H9 (cell line): ENCODE measurements around the gene PRDM11. TPM values are rescaled to one million over a fixed set of nuclear protein-coding genes. Genes with fewer than 3 reads are reported as not detected.

Experiments used
- DNase-seq: peaks from one replicate; pipeline ENCODE4 v3.0.0-alpha.2; 2017
- H2AFZ ChIP-seq: one replicate; pipeline ENCODE4 v1.6.1; 2013; ENCODE audit warnings: mild to moderate bottlenecking, low read length, control low read depth, moderate library complexity
- H2AK5ac ChIP-seq: 2 replicates; pipeline ENCODE4 v1.6.1; 2013; ENCODE audit warnings: low read length, control low read depth, mixed read lengths; ENCODE audit not compliant: insufficient read length
- H2BK120ac ChIP-seq: one replicate; pipeline ENCODE4 v1.6.1; 2013; ENCODE audit warnings: low read depth, mild to moderate bottlenecking, low read length, control low read depth, inconsistent platforms; ENCODE audit not compliant: poor library complexity, severe bottlenecking
- H2BK12ac ChIP-seq: 2 replicates; pipeline ENCODE4 v1.6.1; 2013; ENCODE audit warnings: low read length, control low read depth, mixed read lengths, low read depth; ENCODE audit not compliant: insufficient read length
- H2BK15ac ChIP-seq: 2 replicates; pipeline ENCODE4 v1.6.1; 2013; ENCODE audit warnings: low read depth, low read length, control low read depth
- H2BK20ac ChIP-seq: one replicate; pipeline ENCODE4 v1.6.1; 2013; ENCODE audit warnings: low read depth, mild to moderate bottlenecking, low read length, control low read depth, inconsistent platforms; ENCODE audit not compliant: poor library complexity, severe bottlenecking
- H2BK5ac ChIP-seq: 2 replicates; pipeline ENCODE4 v1.6.1; 2013; ENCODE audit warnings: low read length, control low read depth, mixed read lengths; ENCODE audit not compliant: insufficient read length
- H3K14ac ChIP-seq: 2 replicates; pipeline ENCODE4 v1.6.1; 2013; ENCODE audit warnings: low read length, control low read depth; ENCODE audit not compliant: insufficient read depth
- H3K18ac ChIP-seq: 2 replicates; pipeline ENCODE4 v1.6.1; 2013; ENCODE audit warnings: low read depth, mild to moderate bottlenecking, mixed read lengths, low read length, control low read depth; ENCODE audit not compliant: insufficient read length
- H3K23ac ChIP-seq: 2 replicates; pipeline ENCODE4 v1.6.1; 2013; ENCODE audit warnings: low read length, control low read depth, mixed read lengths, low read depth; ENCODE audit not compliant: insufficient read length
- H3K23me2 ChIP-seq: 2 replicates; pipeline ENCODE4 v1.6.1; 2013; ENCODE audit warnings: low read depth, mild to moderate bottlenecking, mixed read lengths, low read length, control low read depth; ENCODE audit not compliant: insufficient read length, poor library complexity, severe bottlenecking
- H3K27ac ChIP-seq: 2 replicates; pipeline ENCODE4 v1.5.1; 2013; ENCODE audit warnings: low read length, control low read depth, mixed read lengths, low read depth; ENCODE audit not compliant: insufficient read length
- H3K27me3 ChIP-seq: 2 replicates; pipeline ENCODE4 v1.6.1; 2013; ENCODE audit warnings: low read length, control low read depth, inconsistent platforms; ENCODE audit not compliant: insufficient read depth
- H3K4ac ChIP-seq: 2 replicates; pipeline ENCODE4 v1.6.1; 2013; ENCODE audit warnings: low read depth, mild to moderate bottlenecking, control low read depth, inconsistent platforms, low read length, moderate library complexity
- H3K4me1 ChIP-seq: 2 replicates; pipeline ENCODE4 v1.6.1; 2013; ENCODE audit warnings: low read length, control low read depth, inconsistent platforms; ENCODE audit not compliant: insufficient read depth
- H3K4me2 ChIP-seq: 2 replicates; pipeline ENCODE4 v1.6.1; 2013; ENCODE audit warnings: low read length, control low read depth, mixed read lengths; ENCODE audit not compliant: insufficient read length, insufficient read depth
- H3K56ac ChIP-seq: 2 replicates; pipeline ENCODE4 v1.6.1; 2013; ENCODE audit warnings: low read depth, mild to moderate bottlenecking, mixed read lengths, low read length, control low read depth; ENCODE audit not compliant: insufficient read length
- H3K79me1 ChIP-seq: 2 replicates; pipeline ENCODE4 v1.6.1; 2013; ENCODE audit warnings: low read depth, mild to moderate bottlenecking, moderate library complexity, low read length, control low read depth, inconsistent platforms; ENCODE audit not compliant: insufficient read depth, poor library complexity, severe bottlenecking
- H3K79me2 ChIP-seq: 2 replicates; pipeline ENCODE4 v1.6.1; 2013; ENCODE audit warnings: low read length, control low read depth, inconsistent platforms; ENCODE audit not compliant: insufficient read depth
- H3K9ac ChIP-seq: 2 replicates; pipeline ENCODE4 v1.6.1; 2013; ENCODE audit warnings: low read length, control low read depth, mixed read lengths; ENCODE audit not compliant: insufficient read length; ENCODE audit errors: extremely low read depth
- H3K9me3 ChIP-seq: one replicate; pipeline ENCODE4 v1.6.1; 2013; ENCODE audit warnings: low read depth, low read length, inconsistent platforms; ENCODE audit not compliant: control insufficient read depth
- H3T11ph ChIP-seq: one replicate; pipeline ENCODE4 v1.6.1; 2013; ENCODE audit warnings: mild to moderate bottlenecking, low read length, control low read depth, inconsistent platforms
- H4K20me1 ChIP-seq: one replicate; pipeline ENCODE4 v1.6.1; 2013; ENCODE audit not compliant: control insufficient read depth, insufficient read length, insufficient read depth
- H4K5ac ChIP-seq: 2 replicates; pipeline ENCODE4 v1.6.1; 2013; ENCODE audit warnings: low read depth, mild to moderate bottlenecking, mixed read lengths, low read length, control low read depth; ENCODE audit not compliant: insufficient read length
- H4K8ac ChIP-seq: replicated peaks from 2 replicates; pipeline ENCODE4 v1.6.1; 2013; ENCODE audit warnings: low read length, control low read depth, mixed read lengths, low read depth; ENCODE audit not compliant: insufficient read length
- H4K91ac ChIP-seq: 2 replicates; pipeline ENCODE4 v1.6.1; 2013; ENCODE audit warnings: low read depth, mild to moderate bottlenecking, moderate library complexity, mixed read lengths, low read length, control low read depth; ENCODE audit not compliant: insufficient read length
- H3K27ac Mint-ChIP-seq, 3 experiments: 2 replicates in 2 of 3; 3 replicates in 1 of 3; pipeline ENCODE4 v1.8.0; 2020 to 2021; ENCODE audit warnings: mixed read lengths in 3 of 3, mild to moderate bottlenecking in 1 of 3, moderate library complexity in 1 of 3
- H3K27me3 Mint-ChIP-seq: 2 replicates; pipeline ENCODE4 v1.8.0; 2021; ENCODE audit warnings: low read depth, mild to moderate bottlenecking, moderate library complexity, mixed read lengths
- H3K36me3 Mint-ChIP-seq, 3 experiments: 2 replicates in 2 of 3; 3 replicates in 1 of 3; pipeline ENCODE4 v1.8.0; 2020 to 2021; ENCODE audit warnings: low read depth in 3 of 3, mixed read lengths in 3 of 3; ENCODE audit not compliant: insufficient read depth in 1 of 3
- H3K4me1 Mint-ChIP-seq, 2 experiments: 2 replicates each; pipeline ENCODE4 v1.8.0; 2020; ENCODE audit warnings: mixed read lengths in 2 of 2
- H3K4me3 Mint-ChIP-seq, 2 experiments: 2 replicates in 1 of 2; 3 replicates in 1 of 2; pipeline ENCODE4 v1.8.0; 2020 to 2021; ENCODE audit warnings: mild to moderate bottlenecking in 2 of 2, mixed read lengths in 2 of 2, moderate library complexity in 1 of 2
- H3K9me3 Mint-ChIP-seq, 2 experiments: 2 replicates in 1 of 2; 3 replicates in 1 of 2; pipeline ENCODE4 v1.8.0; 2020; ENCODE audit warnings: mild to moderate bottlenecking in 2 of 2, mixed read lengths in 2 of 2, moderate library complexity in 1 of 2
- CTCF ChIP-seq: fragments of 200-600 bp; sonication (generic); conservative IDR thresholded peaks from 3 replicates; pipeline ENCODE4 v1.8.0; 2021; ENCODE audit warnings: antibody characterized with exemption, mild to moderate bottlenecking
- WGBS: extraction: QIAGEN DNeasy Blood & Tissue Kit; methylation state at CpG from one replicate; pipeline ENCODE4 v1.1.7; 2013; ENCODE audit warnings: missing lambda C conversion rate, low lambda C conversion rate, mixed read lengths; ENCODE audit not compliant: insufficient read length; ENCODE audit errors: extremely low coverage; 5-methylcytosine and 5-hydroxymethylcytosine counted together
- total RNA-seq: library from RNA; stranded (reverse); gene quantifications from 2 replicates; pipeline ENCODE4 v1.2.1, GENCODE V29; 2021

Gene PRDM11
- total RNA-seq, 1 experiment from 2014 or later: 11.5 TPM

- H3K4me1 Mint-ChIP-seq: peaks cover 9 to 11% of the 10 kb centered on the region in 2 experiments
- Histone ChIP-seq H2BK15ac (no peak overlapping the region), H3K9me3 (no peaks in the 10 kb centered on the region), H3K9ac (no peak overlapping the region), H3K4ac (no peak overlapping the region), H4K91ac (no peak overlapping the region), H2BK120ac (no peak overlapping the region), H3K4me1 (no peaks in the 10 kb centered on the region; the same call in 1 of the 2 replicates), H2AFZ (no peak overlapping the region), H3K79me1 (no peaks in the 10 kb centered on the region), H3K23me2 (no peaks in the 10 kb centered on the region), H3K27ac (no peak overlapping the region), H4K8ac (no peak overlapping the region), H3K79me2 (no peaks in the 10 kb centered on the region), H2AK5ac (no peak overlapping the region), H2BK12ac (no peak overlapping the region), H3K23ac (no peak overlapping the region), H3K56ac (no peak overlapping the region), H3K14ac (no peak overlapping the region), H4K20me1 (no peaks in the 10 kb centered on the region), H3K4me2 (no peak overlapping the region), H3K18ac (no peak overlapping the region), H2BK5ac (no peak overlapping the region), H3T11ph (no peak overlapping the region), H2BK20ac (no peak overlapping the region), H4K5ac (no peak overlapping the region), H3K27me3 (no peaks in the 10 kb centered on the region)
- H3K27ac Mint-ChIP-seq: no peak overlapping the region
- no peak for DNase-seq
- H3K36me3 Mint-ChIP-seq: peaks cover 0 to 2% (median 0%) of the 10 kb centered on the region in 3 experiments; a peak in 1 of 7 replicates
- no peaks in the 10 kb centered on the region for H3K9me3 Mint-ChIP-seq
- no peak for TF ChIP-seq CTCF
- WGBS: no CpG with 5 or more reads among the region's 7 CpGs
- H3K27me3 Mint-ChIP-seq: peaks cover 24% of the 10 kb centered on the region
- no peak overlapping the region for H3K4me3 Mint-ChIP-seq
These were observed 31.8 kb downstream of the PRDM11 start for GRCh38 chr11:45178223-45178622.
